ENCODE measurements around the gene FBXL7.

DNA sequence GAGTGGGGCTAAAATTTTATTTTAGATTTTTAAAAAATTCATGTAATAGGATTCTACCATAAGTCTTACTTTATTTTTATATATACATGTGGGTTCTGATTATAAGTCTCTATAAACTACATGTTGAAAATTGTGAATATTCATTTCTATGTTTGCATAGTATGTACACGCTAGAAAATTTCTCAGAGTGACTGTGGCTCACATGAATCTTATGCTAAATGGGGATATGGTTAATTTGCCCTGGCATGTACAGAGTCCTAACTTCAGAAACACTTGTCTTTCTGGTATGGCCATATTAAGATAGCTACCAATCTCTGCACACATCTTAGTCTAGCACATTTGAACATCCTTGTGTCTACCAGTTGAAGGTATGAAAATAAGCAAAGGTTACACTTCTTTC, 154.8 kb downstream of the FBXL7 start:
- TF ChIP-seq EZH2 (IDR thresholded peaks at IDR 0.05; ENCODE audit: borderline replicate concordance, insufficient read depth, low read length, poor library complexity, severe bottlenecking): no peak
- TF ChIP-seq, protein P1, sequence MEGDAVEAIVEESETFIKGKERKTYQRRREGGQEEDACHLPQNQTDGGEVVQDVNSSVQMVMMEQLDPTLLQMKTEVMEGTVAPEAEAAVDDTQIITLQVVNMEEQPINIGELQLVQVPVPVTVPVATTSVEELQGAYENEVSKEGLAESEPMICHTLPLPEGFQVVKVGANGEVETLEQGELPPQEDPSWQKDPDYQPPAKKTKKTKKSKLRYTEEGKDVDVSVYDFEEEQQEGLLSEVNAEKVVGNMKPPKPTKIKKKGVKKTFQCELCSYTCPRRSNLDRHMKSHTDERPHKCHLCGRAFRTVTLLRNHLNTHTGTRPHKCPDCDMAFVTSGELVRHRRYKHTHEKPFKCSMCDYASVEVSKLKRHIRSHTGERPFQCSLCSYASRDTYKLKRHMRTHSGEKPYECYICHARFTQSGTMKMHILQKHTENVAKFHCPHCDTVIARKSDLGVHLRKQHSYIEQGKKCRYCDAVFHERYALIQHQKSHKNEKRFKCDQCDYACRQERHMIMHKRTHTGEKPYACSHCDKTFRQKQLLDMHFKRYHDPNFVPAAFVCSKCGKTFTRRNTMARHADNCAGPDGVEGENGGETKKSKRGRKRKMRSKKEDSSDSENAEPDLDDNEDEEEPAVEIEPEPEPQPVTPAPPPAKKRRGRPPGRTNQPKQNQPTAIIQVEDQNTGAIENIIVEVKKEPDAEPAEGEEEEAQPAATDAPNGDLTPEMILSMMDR (IDR thresholded peaks at IDR 0.05; ENCODE audit: poor library complexity, severe bottlenecking): no peak
- no peak for TF ChIP-seq POLR2AphosphoS5 (IDR thresholded peaks at IDR 0.05)
